H1 (cell line): ENCODE data around the gene DPYD. TPM values are rescaled to one million over a fixed set of nuclear protein-coding genes. Genes with fewer than 3 reads are reported as not detected.

Source experiments
- CTCF ChIA-PET: fragments of 300-600 bp; sonication (Branson Sonifier 250); formaldehyde crosslinking; loops from one replicate; lab custom pipeline; 2021; ENCODE audit not compliant: partially characterized antibody; lab: Charles Lee
- POLR2A ChIA-PET: fragments of 300-600 bp; sonication (Branson Sonifier 250); formaldehyde crosslinking; loops from one replicate; lab custom pipeline; 2021; ENCODE audit warnings: inconsistent platforms; ENCODE audit not compliant: partially characterized antibody; lab: Charles Lee
- DNase-seq, 2 experiments: peaks; one replicate each; pipeline versions ENCODE4 v3.0.0 to v3.0.0-alpha.2; 2010 to 2022; ENCODE audit warnings: low spot score in 2 of 2, low read depth in 1 of 2, mixed read lengths in 1 of 2
- FAIRE-seq: peaks from 2 replicates; lab custom pipeline; 2011; peaks lifted over from hg19 to GRCh38; lab: Jason Lieb, UNC
- H2AFZ ChIP-seq: 2 replicates; pipeline ENCODE4 v1.8.1; 2012; ENCODE audit warnings: low read length, inconsistent platforms
- H2AK5ac ChIP-seq: 2 replicates; pipeline ENCODE4 v1.6.1; 2013; ENCODE audit warnings: low read depth, low read length
- H2BK120ac ChIP-seq: replicated peaks from 2 replicates; pipeline ENCODE3; 2013; ENCODE audit warnings: low read depth, low read length, inconsistent platforms
- H2BK12ac ChIP-seq: 2 replicates; pipeline ENCODE4 v1.6.1; 2013; ENCODE audit warnings: low read depth, low read length
- H2BK15ac ChIP-seq: 2 replicates; pipeline ENCODE4 v1.6.1; 2013; ENCODE audit warnings: low read length
- H2BK20ac ChIP-seq: 2 replicates; pipeline ENCODE4 v1.6.1; 2013; ENCODE audit warnings: low read length
- H2BK5ac ChIP-seq: 2 replicates; pipeline ENCODE4 v1.6.1; 2013; ENCODE audit warnings: low read depth, low read length
- H3K14ac ChIP-seq: 2 replicates; pipeline ENCODE4 v1.6.1; 2013; ENCODE audit warnings: inconsistent platforms; ENCODE audit not compliant: insufficient read length
- H3K18ac ChIP-seq: 2 replicates; pipeline ENCODE4 v1.6.1; 2013; ENCODE audit warnings: low read length; ENCODE audit errors: extremely low read depth
- H3K23ac ChIP-seq: 2 replicates; pipeline ENCODE4 v1.6.1; 2013; ENCODE audit warnings: inconsistent platforms; ENCODE audit not compliant: insufficient read length
- H3K23me2 ChIP-seq: 2 replicates; pipeline ENCODE4 v1.6.1; 2013; ENCODE audit warnings: low read depth, low read length
- H3K27ac ChIP-seq: 2 replicates; pipeline ENCODE4 v1.6.1; 2011; ENCODE audit warnings: low read depth, low read length, inconsistent platforms
- H3K27me3 ChIP-seq, 4 experiments: replicated peaks in 1 of 4; 1 replicate in 1 of 4; 2 replicates in 3 of 4; pipeline versions ENCODE4 v1.6.1 to v1.8.1; 2011 to 2013; ENCODE audit warnings: low read length in 3 of 4, mild to moderate bottlenecking in 3 of 4, inconsistent platforms in 2 of 4, mixed read lengths in 2 of 4, moderate library complexity in 1 of 4; ENCODE audit not compliant: control insufficient read depth in 3 of 4, insufficient read depth in 3 of 4; ENCODE audit errors: extremely low read depth in 1 of 4
- H3K36me3 ChIP-seq, 4 experiments: 2 replicates each; pipeline versions ENCODE4 v1.6.1 to v1.8.1; 2011 to 2013; ENCODE audit warnings: mild to moderate bottlenecking in 4 of 4, low read length in 3 of 4, moderate library complexity in 2 of 4, control low read depth in 1 of 4, inconsistent platforms in 1 of 4; ENCODE audit not compliant: insufficient read depth in 4 of 4, control insufficient read depth in 2 of 4
- H3K4ac ChIP-seq: replicated peaks from 2 replicates; pipeline ENCODE3; 2013; ENCODE audit warnings: low read length, low read depth, mixed read lengths, inconsistent platforms; ENCODE audit not compliant: insufficient read length
- H3K4me1 ChIP-seq, 4 experiments: replicated peaks in 1 of 4; 1 replicate in 1 of 4; 2 replicates in 3 of 4; pipeline versions ENCODE4 v1.6.1 to v1.8.1; 2011 to 2013; ENCODE audit warnings: low read length in 3 of 4, inconsistent platforms in 2 of 4, mixed read lengths in 1 of 4; ENCODE audit not compliant: insufficient read depth in 4 of 4, control insufficient read depth in 3 of 4
- H3K4me2 ChIP-seq, 2 experiments: 2 replicates each; pipeline versions ENCODE4 v1.6.1 to v1.8.1; 2011 to 2013; ENCODE audit warnings: low read depth in 2 of 2, low read length in 2 of 2, control low read depth in 1 of 2, inconsistent platforms in 1 of 2, mild to moderate bottlenecking in 1 of 2; ENCODE audit not compliant: insufficient read depth in 1 of 2
- H3K4me3 ChIP-seq, 4 experiments: fragments of 200-600, 300-600 bp in 1 of 4; sonication (generic), shearing (Covaris generic), sonication (Bioruptor Twin) in 1 of 4; 2 replicates each; pipeline versions ENCODE4 v1.5.1 to v1.8.1; 2011 to 2016; ENCODE audit warnings: low read length in 4 of 4, low read depth in 3 of 4, control low read depth in 2 of 4, inconsistent platforms in 2 of 4, mild to moderate bottlenecking in 2 of 4, mixed read lengths in 1 of 4, moderate library complexity in 1 of 4; ENCODE audit not compliant: insufficient read depth in 2 of 4; ENCODE audit errors: extremely low read depth in 1 of 4
- H3K56ac ChIP-seq: replicated peaks from 2 replicates; pipeline ENCODE3; 2013; ENCODE audit warnings: low read depth, mild to moderate bottlenecking, mixed read lengths, low read length, inconsistent platforms; ENCODE audit not compliant: insufficient read length
- H3K79me1 ChIP-seq: 2 replicates; pipeline ENCODE4 v1.6.1; 2013; ENCODE audit warnings: low read depth, low read length, control low read depth
- H3K79me2 ChIP-seq, 2 experiments: 2 replicates each; pipeline versions ENCODE4 v1.6.1 to v1.8.1; 2012 to 2013; ENCODE audit warnings: low read length in 2 of 2, mild to moderate bottlenecking in 2 of 2, inconsistent platforms in 1 of 2; ENCODE audit not compliant: insufficient read depth in 2 of 2, control insufficient read depth in 1 of 2
- H3K9ac ChIP-seq, 4 experiments: replicated peaks in 1 of 4; 1 replicate in 1 of 4; 2 replicates in 3 of 4; pipeline versions ENCODE4 v1.6.1 to v1.8.1; 2011 to 2013; ENCODE audit warnings: low read depth in 3 of 4, low read length in 3 of 4, control low read depth in 2 of 4, mild to moderate bottlenecking in 2 of 4, moderate library complexity in 2 of 4, inconsistent platforms in 1 of 4; ENCODE audit errors: extremely low read depth in 1 of 4
- H3K9me3 ChIP-seq, 2 experiments: 2 replicates each; pipeline versions ENCODE4 v1.6.1 to v1.8.1; 2012 to 2013; ENCODE audit warnings: mild to moderate bottlenecking in 2 of 2, moderate library complexity in 2 of 2, control low read depth in 1 of 2, inconsistent platforms in 1 of 2, low read depth in 1 of 2, low read length in 1 of 2, mixed read lengths in 1 of 2; ENCODE audit not compliant: insufficient read depth in 2 of 2
- H4K20me1 ChIP-seq, 2 experiments: replicated peaks in 1 of 2; 2 replicates each; pipeline versions ENCODE3 to v1.8.1; 2011 to 2013; ENCODE audit warnings: inconsistent platforms in 2 of 2, low read length in 2 of 2, mild to moderate bottlenecking in 1 of 2; ENCODE audit not compliant: insufficient read depth in 2 of 2, control insufficient read depth in 1 of 2
- H4K5ac ChIP-seq: 2 replicates; pipeline ENCODE4 v1.6.1; 2013; ENCODE audit warnings: low read length, low read depth, mixed read lengths, inconsistent platforms; ENCODE audit not compliant: insufficient read length
- H4K8ac ChIP-seq: 2 replicates; pipeline ENCODE4 v1.8.0; 2013; ENCODE audit warnings: mild to moderate bottlenecking, moderate library complexity, low read length, inconsistent platforms; ENCODE audit not compliant: insufficient read depth; ENCODE audit errors: extremely low read depth
- H4K91ac ChIP-seq: replicated peaks from 2 replicates; pipeline ENCODE3; 2013; ENCODE audit warnings: low read length, mixed read lengths, inconsistent platforms; ENCODE audit not compliant: insufficient read length
- CREB1 ChIP-seq: IDR thresholded peaks from 2 replicates; pipeline ENCODE4 v1.6.1; 2012; ENCODE audit warnings: inconsistent platforms
- GTF2F1 ChIP-seq: IDR thresholded peaks from 2 replicates; pipeline ENCODE4 v1.6.1; 2012; ENCODE audit warnings: low read depth, low read length, improper control_type of control experiment, borderline replicate concordance
- HDAC6 ChIP-seq: IDR thresholded peaks from one replicate; pipeline ENCODE4 v1.7.1; 2012; ENCODE audit warnings: low read depth, mild to moderate bottlenecking, inconsistent platforms, low read length, moderate library complexity
- NRF1 ChIP-seq: IDR thresholded peaks from 2 replicates; pipeline ENCODE4 v1.6.1; 2011; ENCODE audit warnings: mild to moderate bottlenecking, low read depth, low read length, improper control_type of control experiment
- RNF2 ChIP-seq: fragments of 200-900, 300-1000 bp; sonication (generic); IDR thresholded peaks from 2 replicates; pipeline ENCODE4 v1.7.1; 2016; ENCODE audit warnings: borderline replicate concordance, low read depth, mild to moderate bottlenecking, antibody characterized with exemption, low read length; ENCODE audit not compliant: poor library complexity, severe bottlenecking; ENCODE audit errors: missing control alignments
- SIN3A ChIP-seq, 2 experiments: IDR thresholded peaks in 1 of 2; conservative IDR thresholded peaks in 1 of 2; 2 replicates each; pipeline ENCODE4 v1.6.1; 2011 to 2012; ENCODE audit warnings: low read length in 2 of 2, improper control_type of control experiment in 1 of 2, low read depth in 1 of 2, mild to moderate bottlenecking in 1 of 2
- SIX5 ChIP-seq: IDR thresholded peaks from 2 replicates; pipeline ENCODE4 v1.6.1; 2011; ENCODE audit warnings: mild to moderate bottlenecking, low read depth, low read length
- SP1 ChIP-seq: IDR thresholded peaks from 2 replicates; pipeline ENCODE4 v1.6.1; 2011; ENCODE audit warnings: low read depth, low read length
- SP2 ChIP-seq: IDR thresholded peaks from 2 replicates; pipeline ENCODE4 v1.6.1; 2012; ENCODE audit warnings: mild to moderate bottlenecking, low read length, inconsistent platforms
- SUZ12 ChIP-seq: fragments of 200-600 bp; sonication (generic); IDR thresholded peaks from 2 replicates; pipeline ENCODE4 v1.6.1; 2012; ENCODE audit warnings: mild to moderate bottlenecking, inconsistent platforms, low read length, moderate library complexity, mixed read lengths
- WGBS, 2 experiments: shearing (Covaris generic) in 1 of 2; methylation state at CpG; one replicate each; pipeline versions ENCODE4 v1.1.6 to v1.1.7; 2013 to 2015; ENCODE audit warnings: low lambda C conversion rate in 2 of 2, mixed read lengths in 2 of 2, inconsistent platforms in 1 of 2, low coverage in 1 of 2, missing lambda C conversion rate in 1 of 2; ENCODE audit not compliant: insufficient replicate concordance in 2 of 2, insufficient coverage in 1 of 2, insufficient read length in 1 of 2; ENCODE audit errors: extremely low coverage in 1 of 2, missing lambda C conversion rate in 1 of 2; 5-methylcytosine and 5-hydroxymethylcytosine counted together
- polyA plus RNA-seq, 7 experiments: library from polyadenylated mRNA; depleted of rRNA in 3 of 7; stranded (reverse) in 5 of 7; unstranded in 2 of 7; fragments of >200 nt in 5 of 7; fragments of 200-250 nt in 2 of 7; gene quantifications; 1 replicate in 5 of 7; 2 replicates in 1 of 7; 4 replicates in 1 of 7; pipeline versions ENCODE4 v1.2.1 to v1.2.3, GENCODE V29; 2011 to 2013; ENCODE audit warnings: missing spikeins in 2 of 7, mixed read lengths in 2 of 7
- total RNA-seq: library from RNA; stranded (reverse); fragmentation: NEBNext Ultra II Directional; extraction: Animal tissue kit (Norgen Biotek cat#: 25700); gene quantifications from 2 replicates; pipeline ENCODE4 v1.2.1, GENCODE V29; 2021
- TF ChIP-seq, protein P1 (sequence below): IDR thresholded peaks from 2 replicates; pipeline ENCODE4 v1.6.1; 2012; ENCODE audit warnings: inconsistent platforms
- TF ChIP-seq, protein P2 (sequence below): IDR thresholded peaks from 2 replicates; pipeline ENCODE4 v1.6.1; 2012; ENCODE audit warnings: inconsistent platforms

Gene DPYD
- total and polyA plus RNA-seq, 2 of the 8 experiments (the other 6 are each of a cell fraction or from before 2014, with no cell fraction given), result 0.29 to 0.73 TPM

DNA sequence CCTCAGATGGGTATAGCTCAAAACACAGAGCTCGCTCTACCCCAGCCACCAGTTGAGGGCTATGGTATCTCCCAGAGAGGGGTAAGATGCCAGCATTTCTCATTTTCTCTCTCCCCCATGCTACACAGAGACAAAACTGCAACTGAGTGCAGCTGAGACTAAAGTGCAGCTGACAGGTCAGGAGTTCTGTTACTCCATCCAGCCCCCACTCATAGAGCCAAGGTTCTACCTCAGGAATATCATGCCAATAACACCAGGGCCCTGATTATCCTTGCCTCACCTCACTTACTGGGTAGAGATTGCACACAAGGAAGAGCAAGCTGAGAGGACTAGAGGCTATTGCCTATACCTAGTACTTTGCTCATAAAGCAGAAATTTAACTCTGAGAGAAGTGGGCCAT is 34.6 kb downstream of the DPYD start:
- Histone ChIP-seq H3K79me1 (no peaks in the 10 kb centered on the region), H2BK120ac (no peak overlapping the region), H3K27ac (no peak overlapping the region), H3K4me1 (no peaks in the 10 kb centered on the region), H2AK5ac (no peak overlapping the region), H3K23ac (no peak overlapping the region), H4K5ac (no peak overlapping the region), H3K27me3 (no peaks in the 10 kb centered on the region), H3K4me2 (no peak overlapping the region), H4K91ac (no peak overlapping the region), H2AFZ (no peak overlapping the region; the same call in 1 of the 2 replicates), H2BK5ac (no peak overlapping the region), H2BK12ac (no peak overlapping the region), H3K9ac (no peak overlapping the region), H3K14ac (no peak overlapping the region), H3K79me2 (no peaks in the 10 kb centered on the region), H3K9me3 (no peaks in the 10 kb centered on the region)
- 85% methylated on average over 1 of the region's 1 CpG; no CpG with 5 or more reads in 1 of the 2 experiments for WGBS, 2 experiments
- CTCF ChIA-PET, result interaction anchor here (1.1 kb wide), 1 partner anchor 11 kb away, joined by 4 read pairs; no protein-coding TSS in a partner anchor
- no peak for TF ChIP-seq HDAC6
- no peak for TF ChIP-seq SIX5
- TF ChIP-seq NRF1, result no peak
- no peak for TF ChIP-seq GTF2F1
- no peak for TF ChIP-seq SIN3A (conservative IDR thresholded peaks at IDR 0.05 in 1 of 2, IDR thresholded peaks at IDR 0.05 in 1 of 2; ENCODE audit: low read depth in 1 of 2, low read length in 2 of 2)
- no peak for TF ChIP-seq SUZ12
- TF ChIP-seq CREB1, result no peak
- TF ChIP-seq, protein P1, sequence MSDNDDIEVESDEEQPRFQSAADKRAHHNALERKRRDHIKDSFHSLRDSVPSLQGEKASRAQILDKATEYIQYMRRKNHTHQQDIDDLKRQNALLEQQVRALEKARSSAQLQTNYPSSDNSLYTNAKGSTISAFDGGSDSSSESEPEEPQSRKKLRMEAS, result no peak
- no peak for TF ChIP-seq SP1
- TF ChIP-seq, protein P2, sequence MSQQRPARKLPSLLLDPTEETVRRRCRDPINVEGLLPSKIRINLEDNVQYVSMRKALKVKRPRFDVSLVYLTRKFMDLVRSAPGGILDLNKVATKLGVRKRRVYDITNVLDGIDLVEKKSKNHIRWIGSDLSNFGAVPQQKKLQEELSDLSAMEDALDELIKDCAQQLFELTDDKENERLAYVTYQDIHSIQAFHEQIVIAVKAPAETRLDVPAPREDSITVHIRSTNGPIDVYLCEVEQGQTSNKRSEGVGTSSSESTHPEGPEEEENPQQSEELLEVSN, result no peak
- TF ChIP-seq RNF2, result no peak
- no peak for TF ChIP-seq SP2
- TF ChIP-seq, all 59 proteins: peak for 0
- H4K8ac ChIP-seq, result no peak overlapping the region
- no peaks in the 10 kb centered on the region for H3K23me2 ChIP-seq
- no peak overlapping the region for H3K56ac ChIP-seq
- no peak overlapping the region for H2BK20ac ChIP-seq
- POLR2A ChIA-PET, result no interaction called here
- no peaks in the 10 kb centered on the region for H4K20me1 ChIP-seq
- no peak overlapping the region for H3K4ac ChIP-seq
- no peak overlapping the region for H3K18ac ChIP-seq
- no peak for DNase-seq
- no peaks in the 10 kb centered on the region for H3K36me3 ChIP-seq
- FAIRE-seq, result no peak
- no peak overlapping the region for H2BK15ac ChIP-seq
- no peak overlapping the region for H3K4me3 ChIP-seq
